B cell (primary cell): ENCODE measurements around the gene TNFRSF19. TPM values are rescaled to one million over a fixed set of nuclear protein-coding genes. Genes with fewer than 3 reads are reported as not detected.

ENCODE experiments used
- ATAC-seq: fragments of 200-7000 bp; cut with Tn5 transposase; one replicate; pipeline ENCODE4 v1.10.0; 2021; ENCODE audit warnings: low read depth, mild to moderate bottlenecking, moderate number of reproducible peaks, moderate library complexity
- CTCF ChIA-PET: fragments of 350-600 bp; sonication (Branson Sonifier 250); formaldehyde crosslinking; loops from one replicate; lab custom pipeline; 2021; ENCODE audit warnings: antibody characterized with exemption, inconsistent platforms; lab: Charles Lee
- POLR2A ChIA-PET: fragments of 350-600 bp; sonication (Branson Sonifier 250); formaldehyde crosslinking; loops from one replicate; lab custom pipeline; 2021; ENCODE audit warnings: antibody characterized with exemption; lab: Charles Lee
- DNase-seq: peaks from one replicate; pipeline ENCODE4 v3.0.0; 2013
- H2AFZ ChIP-seq: 2 replicates; pipeline ENCODE4 v1.6.1; 2012; ENCODE audit warnings: mild to moderate bottlenecking, low read depth, low read length; ENCODE audit not compliant: insufficient read depth, poor library complexity, severe bottlenecking
- H3K27ac ChIP-seq, 2 donors: 1 replicate in 1 of 2; 2 replicates in 1 of 2; pipeline ENCODE4 v1.5.1; 2012 to 2013; ENCODE audit warnings: low read length in 2 of 2, mild to moderate bottlenecking in 2 of 2, moderate library complexity in 1 of 2
- H3K27me3 ChIP-seq, 4 experiments: fragments of 200-600 bp in 1 of 4; sonication (generic) in 1 of 4; replicated peaks in 1 of 4; 1 replicate in 2 of 4; 2 replicates in 2 of 4; pipeline versions ENCODE4 v1.6.1 to v1.7.0; 2013 to 2016; ENCODE audit warnings: low read length in 3 of 4, mild to moderate bottlenecking in 2 of 4, mixed read lengths in 1 of 4, moderate library complexity in 1 of 4; ENCODE audit not compliant: insufficient read depth in 4 of 4, control insufficient read depth in 3 of 4; ENCODE audit errors: control extremely low read depth in 1 of 4
- H3K36me3 ChIP-seq, 2 experiments: replicated peaks in 1 of 2; 1 replicate in 1 of 2; 2 replicates in 1 of 2; pipeline versions ENCODE4 v1.6.1 to v1.7.1; 2013; ENCODE audit warnings: low read length in 1 of 2; ENCODE audit not compliant: insufficient read depth in 2 of 2, control insufficient read depth in 1 of 2; ENCODE audit errors: control extremely low read depth in 1 of 2, extremely low read depth in 1 of 2
- H3K4me1 ChIP-seq, 2 donors: fragments of 200-600 bp in 1 of 2; sonication (generic) in 1 of 2; 1 replicate in 1 of 2; 2 replicates in 1 of 2; pipeline versions ENCODE4 v1.5.1 to v1.6.1; 2013 to 2017; ENCODE audit warnings: low read length in 2 of 2; ENCODE audit not compliant: control insufficient read depth in 2 of 2, insufficient read depth in 2 of 2
- H3K4me2 ChIP-seq: replicated peaks from 2 replicates; pipeline ENCODE3; 2012; ENCODE audit warnings: mild to moderate bottlenecking, low read depth, low read length; ENCODE audit not compliant: poor library complexity, severe bottlenecking
- H3K4me3 ChIP-seq, 5 experiments: fragments of 200-600 bp in 1 of 5; sonication (generic) in 1 of 5; 1 replicate in 3 of 5; 2 replicates in 2 of 5; pipeline versions ENCODE4 v1.5.1 to v1.7.0; 2011 to 2016; ENCODE audit warnings: low read length in 4 of 5, mild to moderate bottlenecking in 4 of 5, low read depth in 2 of 5, control low read depth in 1 of 5, moderate library complexity in 1 of 5; ENCODE audit not compliant: insufficient read depth in 1 of 5; ENCODE audit errors: control extremely low read depth in 1 of 5, extremely low read depth in 1 of 5
- H3K79me2 ChIP-seq: fragments of 200-600 bp; sonication (generic); one replicate; pipeline ENCODE4 v1.6.0; 2016; ENCODE audit warnings: low read length; ENCODE audit not compliant: control insufficient read depth, insufficient read depth
- H3K9ac ChIP-seq: fragments of 200-600 bp; sonication (generic); 2 replicates; pipeline ENCODE4 v1.6.1; 2017; ENCODE audit warnings: mild to moderate bottlenecking, low read length, moderate library complexity
- H3K9me3 ChIP-seq, 3 donors: one replicate each; pipeline versions ENCODE4 v1.6.1 to v1.7.1; 2013; ENCODE audit warnings: low read length in 2 of 3; ENCODE audit not compliant: control insufficient read depth in 2 of 3, insufficient read depth in 1 of 3; ENCODE audit errors: control extremely low read depth in 1 of 3
- H4K20me1 ChIP-seq: 2 replicates; pipeline ENCODE4 v1.6.0; 2012; ENCODE audit warnings: mild to moderate bottlenecking, low read length; ENCODE audit not compliant: insufficient read depth, control insufficient read depth, poor library complexity, severe bottlenecking
- H3K27ac Mint-ChIP-seq: one replicate; pipeline ENCODE4 v1.8.0; 2021; ENCODE audit warnings: mixed read lengths
- H3K27me3 Mint-ChIP-seq: one replicate; pipeline ENCODE4 v1.8.0; 2021; ENCODE audit warnings: mixed read lengths
- H3K4me1 Mint-ChIP-seq: one replicate; pipeline ENCODE4 v1.8.0; 2021; ENCODE audit warnings: mixed read lengths
- H3K4me3 Mint-ChIP-seq: one replicate; pipeline ENCODE4 v1.8.0; 2021; ENCODE audit warnings: mixed read lengths
- H3K9me3 Mint-ChIP-seq: one replicate; pipeline ENCODE4 v1.8.0; 2022; ENCODE audit warnings: mixed read lengths; ENCODE audit not compliant: insufficient read depth
- EZH2 ChIP-seq: IDR thresholded peaks from 2 replicates; pipeline ENCODE4 v1.6.1; 2012; ENCODE audit warnings: borderline replicate concordance, low read depth, mild to moderate bottlenecking, moderate library complexity, low read length; ENCODE audit not compliant: insufficient read depth, poor library complexity, severe bottlenecking
- WGBS: methylation state at CpG from one replicate; pipeline ENCODE4 v1.1.5; 2013; ENCODE audit warnings: missing lambda C conversion rate; ENCODE audit not compliant: insufficient coverage; 5-methylcytosine and 5-hydroxymethylcytosine counted together
- intact Hi-C: fragments of 100-400 bp; cut with micrococcal nuclease; formaldehyde crosslinking; loops from one replicate; pipeline ENCODE4 v1.10.0; 2022
- polyA plus RNA-seq: library from polyadenylated mRNA; depleted of rRNA; stranded (reverse); fragments of >200 nt; gene quantifications from 2 replicates; pipeline ENCODE4 v1.2.3, GENCODE V29; 2012
- total RNA-seq, 2 donors: library from RNA; stranded (reverse); fragments of 120-200 nt in 1 of 2; gene quantifications; 1 replicate in 1 of 2; 2 replicates in 1 of 2; pipeline versions ENCODE4 v1.2.3 to v1.2.4, GENCODE V29; 2013 to 2022
- TF ChIP-seq, protein P1 (sequence below): fragments of 200-600 bp; IDR thresholded peaks from one replicate; pipeline ENCODE4 v1.8.0; 2022; ENCODE audit warnings: antibody characterized with exemption, mild to moderate bottlenecking

Gene TNFRSF19
- total and polyA plus RNA-seq, 2 donors (not counting 1 experiment from before 2014, with no cell fraction given), result 0.36 TPM; not detected in 1

DNA sequence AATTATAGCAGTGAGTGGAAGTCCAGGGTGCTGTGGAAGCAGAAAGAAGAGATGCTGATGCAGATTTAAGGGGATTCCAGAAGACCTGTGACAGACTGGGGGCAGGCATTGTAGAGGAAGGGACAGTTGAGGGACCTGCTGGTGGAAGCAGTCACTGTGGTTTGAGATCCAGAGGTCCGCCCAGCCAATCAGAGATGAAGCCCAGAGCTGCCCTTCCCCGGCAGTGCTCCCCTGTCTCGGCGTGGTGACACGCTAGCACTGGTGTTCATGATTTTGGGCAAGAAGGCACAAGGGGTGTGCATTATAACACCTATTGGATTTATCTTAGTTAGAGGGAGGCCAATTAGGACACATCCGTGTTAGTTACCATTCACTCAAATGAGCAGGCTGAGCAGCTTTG lies 16.1 kb downstream of the TNFRSF19 start:
- no peaks in the 10 kb centered on the region for H3K4me1 Mint-ChIP-seq
- H3K27me3 Mint-ChIP-seq, result peaks cover 36% of the 10 kb centered on the region
- Histone ChIP-seq H3K79me2 (no peaks in the 10 kb centered on the region), H3K9me3 (no peaks in the 10 kb centered on the region), H3K27ac (no peak overlapping the region), H3K9ac (no peak overlapping the region), H4K20me1 (no peaks in the 10 kb centered on the region), H3K36me3 (no peaks in the 10 kb centered on the region), H3K4me3 (no peak overlapping the region), H3K4me1 (no peaks in the 10 kb centered on the region), H2AFZ (no peak overlapping the region), H3K27me3 (peaks cover 0 to 8% (median 3%) of the 10 kb centered on the region in 4 experiments), H3K4me2 (no peak overlapping the region)
- 96% methylated on average over 2 of the region's 6 CpGs for WGBS
- ChIA-PET POLR2A (no interaction called here), CTCF (no interaction called here)
- TF ChIP-seq EZH2, result no peak
- TF ChIP-seq, protein P1, sequence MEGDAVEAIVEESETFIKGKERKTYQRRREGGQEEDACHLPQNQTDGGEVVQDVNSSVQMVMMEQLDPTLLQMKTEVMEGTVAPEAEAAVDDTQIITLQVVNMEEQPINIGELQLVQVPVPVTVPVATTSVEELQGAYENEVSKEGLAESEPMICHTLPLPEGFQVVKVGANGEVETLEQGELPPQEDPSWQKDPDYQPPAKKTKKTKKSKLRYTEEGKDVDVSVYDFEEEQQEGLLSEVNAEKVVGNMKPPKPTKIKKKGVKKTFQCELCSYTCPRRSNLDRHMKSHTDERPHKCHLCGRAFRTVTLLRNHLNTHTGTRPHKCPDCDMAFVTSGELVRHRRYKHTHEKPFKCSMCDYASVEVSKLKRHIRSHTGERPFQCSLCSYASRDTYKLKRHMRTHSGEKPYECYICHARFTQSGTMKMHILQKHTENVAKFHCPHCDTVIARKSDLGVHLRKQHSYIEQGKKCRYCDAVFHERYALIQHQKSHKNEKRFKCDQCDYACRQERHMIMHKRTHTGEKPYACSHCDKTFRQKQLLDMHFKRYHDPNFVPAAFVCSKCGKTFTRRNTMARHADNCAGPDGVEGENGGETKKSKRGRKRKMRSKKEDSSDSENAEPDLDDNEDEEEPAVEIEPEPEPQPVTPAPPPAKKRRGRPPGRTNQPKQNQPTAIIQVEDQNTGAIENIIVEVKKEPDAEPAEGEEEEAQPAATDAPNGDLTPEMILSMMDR, result no peak
- H3K9me3 Mint-ChIP-seq, result no peaks in the 10 kb centered on the region
- H3K4me3 Mint-ChIP-seq, result no peak overlapping the region
- no peak for DNase-seq
- no peak overlapping the region for H3K27ac Mint-ChIP-seq
- intact Hi-C loops, result no loop called here
- no peak for ATAC-seq

DNA sequence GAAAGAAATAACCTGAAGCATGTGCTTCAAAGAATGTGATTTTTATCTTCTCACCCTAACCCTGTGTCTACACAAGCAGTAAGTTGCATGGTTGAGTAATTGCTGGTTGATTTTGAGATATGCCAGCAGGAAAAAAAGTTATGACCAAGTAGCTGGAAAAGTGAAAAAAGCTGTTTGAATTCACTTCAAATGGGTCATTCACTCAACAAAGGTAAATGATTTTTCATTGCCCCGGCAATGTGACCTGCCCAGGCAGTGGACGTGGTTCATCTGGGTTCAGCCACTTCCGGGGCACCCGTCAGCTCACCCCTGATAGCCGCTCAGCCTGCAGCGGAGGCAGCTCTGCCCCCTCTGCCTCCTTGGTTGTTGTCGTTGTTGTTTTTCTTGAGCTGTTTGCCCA lies 18.5 kb downstream of the TNFRSF19 start:
- Mint-ChIP-seq H3K4me1 (no peaks in the 10 kb centered on the region), H3K27ac (no peak overlapping the region), H3K27me3 (peaks cover 32% of the 10 kb centered on the region), H3K9me3 (no peaks in the 10 kb centered on the region), H3K4me3 (no peak overlapping the region)
- H3K79me2 ChIP-seq, result no peaks in the 10 kb centered on the region
- no peaks in the 10 kb centered on the region for H3K36me3 ChIP-seq
- H3K27ac ChIP-seq, result no peak overlapping the region
- H3K4me1 ChIP-seq, result no peaks in the 10 kb centered on the region
- 91% methylated on average over 7 of the region's 7 CpGs for WGBS
- no peak overlapping the region for H3K4me2 ChIP-seq
- intact Hi-C loops, result no loop called here
- no peak overlapping the region for H3K9ac ChIP-seq
- H3K27me3 ChIP-seq, result peaks cover 0 to 13% (median 6%) of the 10 kb centered on the region in 4 experiments
- no peaks in the 10 kb centered on the region for H3K9me3 ChIP-seq
- no peak for ATAC-seq
- no peak overlapping the region for H2AFZ ChIP-seq
- CTCF ChIA-PET, result interaction anchor here (1.6 kb wide), 1 partner anchor 10 kb away, joined by 4 read pairs; no protein-coding TSS in a partner anchor
- DNase-seq, result no peak
- H3K4me3 ChIP-seq, result no peak overlapping the region
- TF ChIP-seq EZH2, result no peak
- TF ChIP-seq, protein P1, result no peak
- POLR2A ChIA-PET, result no interaction called here
- H4K20me1 ChIP-seq, result no peaks in the 10 kb centered on the region
